Epithelial cell of proximal tubule (primary cell): ENCODE data around the gene OR52W1. TPM values are rescaled to one million over a fixed set of nuclear protein-coding genes. Genes with fewer than 3 reads are reported as not detected.
"Not testable (repeated sequence)": the region's sequence is repeated elsewhere in the genome, so short reads cannot be mapped to it uniquely, and the experiment has no call there.

Experiments
- DNase-seq: peaks from one replicate; pipeline ENCODE4 v3.0.0-alpha.2; 2011; ENCODE audit warnings: low read depth
- H3K4me3 ChIP-seq: 2 replicates; pipeline ENCODE4 v1.5.1; 2011; ENCODE audit warnings: low read depth, mild to moderate bottlenecking, low read length
- CTCF ChIP-seq: conservative IDR thresholded peaks from 2 replicates; pipeline ENCODE4 v1.5.1; 2012; ENCODE audit warnings: low read depth, mild to moderate bottlenecking, low read length
- total RNA-seq: library from RNA; depleted of rRNA; stranded (reverse); fragments of >200 nt; gene quantifications from 2 replicates; pipeline ENCODE4 v1.2.3, GENCODE V29; 2015

The OR52W1 gene
- total RNA-seq, 1 donor from 2014 or later, result not detected

GRCh38 chr11:6240139-6240538 is 41.1 kb downstream of the OR52W1 start:
- no peak for DNase-seq

GRCh38 chr11:6240781-6241180 is 41.8 kb downstream of the OR52W1 start:
- no peak overlapping the region for H3K4me3 ChIP-seq
- DNase-seq, result no peak
- TF ChIP-seq CTCF, result no peak

More at GRCh38 chr11:6240139-6240538, 41.1 kb downstream of the OR52W1 start:
- H3K4me3 ChIP-seq, result no peak overlapping the region
- TF ChIP-seq CTCF, result no peak

- no peak for TF ChIP-seq CTCF
- H3K4me3 ChIP-seq, result no peak overlapping the region
- DNase-seq, result no peak
Observed at GRCh38 chr11:6241316-6241715, 42.3 kb downstream of the OR52W1 start.

- DNase-seq, result no peak
- no peak overlapping the region for H3K4me3 ChIP-seq
- TF ChIP-seq CTCF, result no peak
Observed at GRCh38 chr11:6245536-6245935, 46.5 kb downstream of the OR52W1 start.

- DNase-seq, result no peak
- H3K4me3 ChIP-seq, result no peak overlapping the region
- no peak for TF ChIP-seq CTCF
Observed at GRCh38 chr11:6248248-6248647, 49.2 kb downstream of the OR52W1 start.

GRCh38 chr11:6248897-6249296 is 49.9 kb downstream of the OR52W1 start:
- DNase-seq, H3K4me3 ChIP-seq: not testable (repeated sequence)

Other genes with a start within 250 kb of the OR52W1 start
- gene OR56A5, start 230.7 kb upstream of the OR52W1 start, total RNA-seq, result not detected in 2 replicates
- gene OR52L1, start 212.2 kb upstream of the OR52W1 start, total RNA-seq, result not detected in 2 replicates
- gene OR56A4, start 192.3 kb upstream of the OR52W1 start, total RNA-seq, result not detected in 2 replicates
- not detected in 2 replicates for gene OR56A1, start 168.5 kb upstream of the OR52W1 start, total RNA-seq
- gene OR56B4, start 91.5 kb upstream of the OR52W1 start, total RNA-seq, result not detected in 2 replicates
- gene OR52B2, start 28.9 kb upstream of the OR52W1 start, total RNA-seq, result not detected in 2 replicates
- not detected in 2 replicates for gene C11orf42, start 6.3 kb downstream of the OR52W1 start, total RNA-seq
- gene FHIP1B, start 35.4 kb downstream of the OR52W1 start, total RNA-seq, result 9.6 and 15.6 TPM in 2 replicates
- not detected in 2 replicates for gene CNGA4, start 39.9 kb downstream of the OR52W1 start, total RNA-seq
- not detected in 2 replicates for gene CCKBR, start 60.6 kb downstream of the OR52W1 start, total RNA-seq
- 321 and 498 TPM in 2 replicates for gene CAVIN3, start 121.3 kb downstream of the OR52W1 start, total RNA-seq
- 22.5 and 24.3 TPM in 2 replicates for gene SMPD1, start 191.2 kb downstream of the OR52W1 start, total RNA-seq
- 24.7 and 28.3 TPM in 2 replicates for gene APBB1, start 219.9 kb downstream of the OR52W1 start, total RNA-seq
- 0.06 and 1.0 TPM in 2 replicates for gene HPX, start 241.8 kb downstream of the OR52W1 start, total RNA-seq